Choroid plexus epithelial cell (primary cell): Measurements from ENCODE around the gene TMEM175.

Experiments used
- DNase-seq: peaks from one replicate; pipeline ENCODE4 v3.0.0-alpha.2; 2010; ENCODE audit warnings: low read depth
- H3K4me3 ChIP-seq: 2 replicates; pipeline ENCODE4 v1.5.1; 2011; ENCODE audit warnings: low read depth, mild to moderate bottlenecking, control low read depth, low read length, moderate library complexity
- TF ChIP-seq, protein P1 (sequence below): conservative IDR thresholded peaks from 2 replicates; pipeline ENCODE4 v1.5.1; 2011; ENCODE audit warnings: low read depth, mild to moderate bottlenecking, control low read depth, inconsistent platforms, low read length, moderate library complexity

TMEM175 gene

GRCh38 chr4:999882-1000425 is 67.7 kb downstream of the TMEM175 start:
- no peak overlapping the region for H3K4me3 ChIP-seq
- TF ChIP-seq, protein P1, sequence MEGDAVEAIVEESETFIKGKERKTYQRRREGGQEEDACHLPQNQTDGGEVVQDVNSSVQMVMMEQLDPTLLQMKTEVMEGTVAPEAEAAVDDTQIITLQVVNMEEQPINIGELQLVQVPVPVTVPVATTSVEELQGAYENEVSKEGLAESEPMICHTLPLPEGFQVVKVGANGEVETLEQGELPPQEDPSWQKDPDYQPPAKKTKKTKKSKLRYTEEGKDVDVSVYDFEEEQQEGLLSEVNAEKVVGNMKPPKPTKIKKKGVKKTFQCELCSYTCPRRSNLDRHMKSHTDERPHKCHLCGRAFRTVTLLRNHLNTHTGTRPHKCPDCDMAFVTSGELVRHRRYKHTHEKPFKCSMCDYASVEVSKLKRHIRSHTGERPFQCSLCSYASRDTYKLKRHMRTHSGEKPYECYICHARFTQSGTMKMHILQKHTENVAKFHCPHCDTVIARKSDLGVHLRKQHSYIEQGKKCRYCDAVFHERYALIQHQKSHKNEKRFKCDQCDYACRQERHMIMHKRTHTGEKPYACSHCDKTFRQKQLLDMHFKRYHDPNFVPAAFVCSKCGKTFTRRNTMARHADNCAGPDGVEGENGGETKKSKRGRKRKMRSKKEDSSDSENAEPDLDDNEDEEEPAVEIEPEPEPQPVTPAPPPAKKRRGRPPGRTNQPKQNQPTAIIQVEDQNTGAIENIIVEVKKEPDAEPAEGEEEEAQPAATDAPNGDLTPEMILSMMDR, result no peak
- no peak for DNase-seq

- TF ChIP-seq, protein P1, result no peak
- DNase-seq, result no peak
- H3K4me3 ChIP-seq, result no peak overlapping the region
Measured at GRCh38 chr4:1000686-1001260, 68.5 kb downstream of the TMEM175 start.

GRCh38 chr4:1001561-1002130 is 69.4 kb downstream of the TMEM175 start:
- DNase-seq, result no peak
- TF ChIP-seq, protein P1, result no peak
- no peak overlapping the region for H3K4me3 ChIP-seq

- no peak overlapping the region for H3K4me3 ChIP-seq
- peak; percentile 34 for DNase-seq
- TF ChIP-seq, protein P1, result no peak
Measured at GRCh38 chr4:1002131-1002630, 69.9 kb downstream of the TMEM175 start.

- TF ChIP-seq, protein P1, result no peak
- DNase-seq, result no peak
- H3K4me3 ChIP-seq, result no peak overlapping the region
Measured at GRCh38 chr4:1002631-1003251, 70.5 kb downstream of the TMEM175 start.

- H3K4me3 ChIP-seq, result no peak overlapping the region
- TF ChIP-seq, protein P1, result no peak
- no peak for DNase-seq
Measured at GRCh38 chr4:1003271-1004070, 71.2 kb downstream of the TMEM175 start.
